ENCODE data around the gene CPSF6. TPM values are rescaled to one million over a fixed set of nuclear protein-coding genes. Genes with fewer than 3 reads are reported as not detected.

Gene CPSF6
- total and polyA plus RNA-seq, 2 donors (not counting 1 experiment from before 2014, with no cell fraction given), result 18.0 to 43.2 TPM

GRCh38 chr12:69269736-69270135, 30.4 kb downstream of the CPSF6 start:
- no peak overlapping the region for H3K4me2 ChIP-seq (ENCODE audit: extremely low read depth, insufficient read depth, low read length)
- no peak overlapping the region for H3K9ac ChIP-seq (ENCODE audit: insufficient read depth, low read length)
- H3K27me3 ChIP-seq (ENCODE audit: control insufficient read depth, insufficient read depth, low read length), result no peaks in the 10 kb centered on the region
- no peak overlapping the region for H2AFZ ChIP-seq (ENCODE audit: low read length)
- no peaks in the 10 kb centered on the region for H3K4me1 ChIP-seq (ENCODE audit: control insufficient read depth, extremely low read depth, insufficient read depth, low read length)
- TF ChIP-seq CTCF (conservative IDR thresholded peaks at IDR 0.05 in 1 of 2, IDR thresholded peaks at IDR 0.05 in 1 of 2; ENCODE audit: low read depth in 1 of 2, low read length in 2 of 2) (no peak), EZH2 (IDR thresholded peaks at IDR 0.05; ENCODE audit: low read length, missing control alignments) (no peak)
- H3K4me3 ChIP-seq (replicated peaks in 1 of 4; ENCODE audit: control extremely low read depth in 1 of 4, insufficient read depth in 1 of 4, low read depth in 3 of 4, low read length in 4 of 4), result no peak overlapping the region
- no peaks in the 10 kb centered on the region for H4K20me1 ChIP-seq (ENCODE audit: control insufficient read depth, extremely low read depth, insufficient read depth, low read length)
- H3K27ac ChIP-seq (ENCODE audit: insufficient read depth, low read length), result no peak overlapping the region
- no peak for DNase-seq (ENCODE audit: low read depth in 2 of 2)
- no peaks in the 10 kb centered on the region for H3K36me3 ChIP-seq (ENCODE audit: control insufficient read depth, insufficient read depth, low read length)
- H3K9me3 ChIP-seq (ENCODE audit: control insufficient read depth, insufficient read depth, low read depth, low read length), result no peaks in the 10 kb centered on the region
- H3K79me2 ChIP-seq (ENCODE audit: control insufficient read depth, insufficient read depth, low read length), result no peaks in the 10 kb centered on the region

DNA sequence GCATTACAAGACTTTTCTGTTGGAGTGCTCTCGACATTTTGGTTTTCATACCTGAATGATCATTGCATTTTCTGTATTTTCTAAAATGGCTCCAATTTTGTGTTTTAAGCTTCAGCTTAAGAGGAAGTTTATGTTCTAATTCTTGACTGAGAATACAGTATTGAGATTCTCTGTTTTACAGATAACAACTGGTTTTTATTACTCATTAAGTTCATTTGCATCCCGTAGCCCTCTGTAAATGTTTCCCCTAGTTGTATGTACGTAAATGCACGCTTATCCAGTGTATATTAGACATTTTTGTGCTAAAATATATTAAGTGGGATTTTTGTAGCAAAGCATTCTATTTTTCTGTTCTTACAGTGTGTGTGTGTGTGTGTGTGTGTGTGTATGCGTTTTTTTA, 33.1 kb downstream of the CPSF6 start:
- no peak overlapping the region for H3K4me3 ChIP-seq (replicated peaks in 1 of 4; ENCODE audit: control extremely low read depth in 1 of 4, insufficient read depth in 1 of 4, low read depth in 3 of 4, low read length in 4 of 4)
- no peaks in the 10 kb centered on the region for H3K27me3 ChIP-seq (ENCODE audit: control insufficient read depth, insufficient read depth, low read length)
- no peaks in the 10 kb centered on the region for H3K4me1 ChIP-seq (ENCODE audit: control insufficient read depth, extremely low read depth, insufficient read depth, low read length)
- H3K9ac ChIP-seq (ENCODE audit: insufficient read depth, low read length), result no peak overlapping the region
- H4K20me1 ChIP-seq (ENCODE audit: control insufficient read depth, extremely low read depth, insufficient read depth, low read length), result peaks cover 2% of the 10 kb centered on the region
- no peaks in the 10 kb centered on the region for H3K79me2 ChIP-seq (ENCODE audit: control insufficient read depth, insufficient read depth, low read length)
- TF ChIP-seq CTCF (conservative IDR thresholded peaks at IDR 0.05 in 1 of 2, IDR thresholded peaks at IDR 0.05 in 1 of 2; ENCODE audit: low read depth in 1 of 2, low read length in 2 of 2) (no peak), EZH2 (IDR thresholded peaks at IDR 0.05; ENCODE audit: low read length, missing control alignments) (no peak)
- no peak overlapping the region for H3K27ac ChIP-seq (ENCODE audit: insufficient read depth, low read length)
- no peak overlapping the region for H2AFZ ChIP-seq (ENCODE audit: low read length)
- no peak overlapping the region for H3K4me2 ChIP-seq (ENCODE audit: extremely low read depth, insufficient read depth, low read length)
- no peaks in the 10 kb centered on the region for H3K9me3 ChIP-seq (ENCODE audit: control insufficient read depth, insufficient read depth, low read depth, low read length)
- H3K36me3 ChIP-seq (ENCODE audit: control insufficient read depth, insufficient read depth, low read length), result no peaks in the 10 kb centered on the region
- DNase-seq (ENCODE audit: low read depth in 2 of 2), result no peak

DNA sequence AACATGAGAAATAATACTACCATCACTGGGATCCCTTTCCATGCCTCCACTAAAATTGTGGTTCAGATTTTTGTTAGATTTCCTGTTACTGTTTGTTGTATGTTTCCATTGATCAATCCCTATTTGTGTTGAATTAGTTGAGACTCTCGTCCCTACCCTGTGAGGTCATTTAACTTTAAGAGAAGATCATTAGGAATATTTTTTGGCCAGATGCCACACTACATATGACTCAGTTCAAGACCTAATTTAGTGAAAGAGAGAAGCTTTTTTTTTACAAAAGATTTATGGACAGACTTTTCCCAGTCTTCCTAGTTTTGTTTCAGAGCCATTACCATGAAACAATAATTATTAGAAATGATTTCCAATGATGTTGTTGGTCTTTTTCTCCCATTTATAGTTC, 35.5 kb downstream of the CPSF6 start:
- Histone ChIP-seq H2AFZ (ENCODE audit: low read length) (no peak overlapping the region), H3K79me2 (ENCODE audit: control insufficient read depth, insufficient read depth, low read length) (no peaks in the 10 kb centered on the region), H3K9ac (ENCODE audit: insufficient read depth, low read length) (no peak overlapping the region), H3K27me3 (ENCODE audit: control insufficient read depth, insufficient read depth, low read length) (no peaks in the 10 kb centered on the region), H3K4me1 (ENCODE audit: control insufficient read depth, extremely low read depth, insufficient read depth, low read length) (no peaks in the 10 kb centered on the region), H3K9me3 (ENCODE audit: control insufficient read depth, insufficient read depth, low read depth, low read length) (no peaks in the 10 kb centered on the region), H3K27ac (ENCODE audit: insufficient read depth, low read length) (no peak overlapping the region), H3K4me3 (replicated peaks in 1 of 4; ENCODE audit: control extremely low read depth in 1 of 4, insufficient read depth in 1 of 4, low read depth in 3 of 4, low read length in 4 of 4) (no peak overlapping the region), H3K36me3 (ENCODE audit: control insufficient read depth, insufficient read depth, low read length) (no peaks in the 10 kb centered on the region), H4K20me1 (ENCODE audit: control insufficient read depth, extremely low read depth, insufficient read depth, low read length) (peaks cover 2% of the 10 kb centered on the region), H3K4me2 (ENCODE audit: extremely low read depth, insufficient read depth, low read length) (no peak overlapping the region)
- DNase-seq (ENCODE audit: low read depth in 2 of 2), result peak; percentile 61 to 63
- TF ChIP-seq CTCF (conservative IDR thresholded peaks at IDR 0.05 in 1 of 2, IDR thresholded peaks at IDR 0.05 in 1 of 2; ENCODE audit: low read depth in 1 of 2, low read length in 2 of 2) (no peak), EZH2 (IDR thresholded peaks at IDR 0.05; ENCODE audit: low read length, missing control alignments) (no peak)
